ENCODE measurements around the gene TWF2.

DNA sequence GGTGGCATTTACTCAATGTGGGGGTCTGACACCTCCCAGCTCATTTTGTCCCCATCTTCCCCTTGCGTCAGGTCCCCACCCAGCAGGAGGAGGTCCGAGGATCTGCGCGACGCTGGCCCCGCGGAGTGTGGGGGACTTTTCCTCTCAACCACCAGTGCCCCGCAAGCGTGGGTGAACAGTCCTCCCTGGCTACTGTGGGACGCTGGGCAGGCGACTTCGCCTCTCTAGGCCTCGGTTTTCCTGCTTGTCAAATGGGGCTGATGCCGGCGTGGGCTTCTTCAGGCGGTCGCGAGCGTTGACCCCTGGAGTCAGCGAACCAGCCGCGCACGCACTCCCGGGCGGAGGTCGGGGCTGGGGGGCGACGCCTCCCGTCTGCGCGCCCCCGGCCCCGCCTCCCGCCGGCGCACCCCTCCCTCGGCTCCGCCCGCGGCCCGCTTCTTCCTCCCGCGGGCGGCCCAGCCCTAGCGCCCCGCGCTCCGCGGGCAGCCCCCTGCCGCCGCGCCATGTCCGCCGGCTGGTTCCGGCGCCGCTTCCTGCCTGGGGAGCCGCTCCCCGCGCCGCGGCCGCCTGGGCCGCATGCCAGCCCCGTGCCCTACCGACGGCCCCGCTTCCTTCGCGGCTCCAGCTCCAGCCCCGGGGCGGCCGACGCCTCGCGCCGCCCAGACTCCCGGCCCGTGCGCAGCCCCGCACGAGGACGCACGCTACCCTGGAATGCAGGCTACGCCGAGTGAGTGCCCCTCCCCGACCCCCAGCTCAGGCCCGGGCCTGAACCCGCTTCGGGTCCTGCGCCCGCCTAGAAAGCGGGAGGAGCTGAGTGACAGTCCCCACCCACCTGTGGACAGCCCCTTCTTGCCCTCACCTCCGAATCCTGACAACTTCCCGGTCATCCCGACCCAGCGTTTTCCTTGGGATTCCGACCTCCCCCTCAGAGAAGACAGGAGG is 6.6 kb upstream of the TWF2 start, which contains the start of gene PPM1M:
- TF ChIP-seq, protein P1, sequence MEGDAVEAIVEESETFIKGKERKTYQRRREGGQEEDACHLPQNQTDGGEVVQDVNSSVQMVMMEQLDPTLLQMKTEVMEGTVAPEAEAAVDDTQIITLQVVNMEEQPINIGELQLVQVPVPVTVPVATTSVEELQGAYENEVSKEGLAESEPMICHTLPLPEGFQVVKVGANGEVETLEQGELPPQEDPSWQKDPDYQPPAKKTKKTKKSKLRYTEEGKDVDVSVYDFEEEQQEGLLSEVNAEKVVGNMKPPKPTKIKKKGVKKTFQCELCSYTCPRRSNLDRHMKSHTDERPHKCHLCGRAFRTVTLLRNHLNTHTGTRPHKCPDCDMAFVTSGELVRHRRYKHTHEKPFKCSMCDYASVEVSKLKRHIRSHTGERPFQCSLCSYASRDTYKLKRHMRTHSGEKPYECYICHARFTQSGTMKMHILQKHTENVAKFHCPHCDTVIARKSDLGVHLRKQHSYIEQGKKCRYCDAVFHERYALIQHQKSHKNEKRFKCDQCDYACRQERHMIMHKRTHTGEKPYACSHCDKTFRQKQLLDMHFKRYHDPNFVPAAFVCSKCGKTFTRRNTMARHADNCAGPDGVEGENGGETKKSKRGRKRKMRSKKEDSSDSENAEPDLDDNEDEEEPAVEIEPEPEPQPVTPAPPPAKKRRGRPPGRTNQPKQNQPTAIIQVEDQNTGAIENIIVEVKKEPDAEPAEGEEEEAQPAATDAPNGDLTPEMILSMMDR (IDR thresholded peaks at IDR 0.05; ENCODE audit: low read length), result no peak
- no peak for TF ChIP-seq EZH2 (IDR thresholded peaks at IDR 0.05; ENCODE audit: borderline replicate concordance, low read length)

Data from OCI-LY1 (cell line).